ENCODE measurements around the gene GLIS1. TPM values are rescaled to one million over a fixed set of nuclear protein-coding genes. Genes with fewer than 3 reads are reported as not detected.

GLIS1 gene
- total and polyA plus RNA-seq, 2 donors (not counting 3 experiments of a cell fraction or from before 2014, with no cell fraction given): not detected

DNA sequence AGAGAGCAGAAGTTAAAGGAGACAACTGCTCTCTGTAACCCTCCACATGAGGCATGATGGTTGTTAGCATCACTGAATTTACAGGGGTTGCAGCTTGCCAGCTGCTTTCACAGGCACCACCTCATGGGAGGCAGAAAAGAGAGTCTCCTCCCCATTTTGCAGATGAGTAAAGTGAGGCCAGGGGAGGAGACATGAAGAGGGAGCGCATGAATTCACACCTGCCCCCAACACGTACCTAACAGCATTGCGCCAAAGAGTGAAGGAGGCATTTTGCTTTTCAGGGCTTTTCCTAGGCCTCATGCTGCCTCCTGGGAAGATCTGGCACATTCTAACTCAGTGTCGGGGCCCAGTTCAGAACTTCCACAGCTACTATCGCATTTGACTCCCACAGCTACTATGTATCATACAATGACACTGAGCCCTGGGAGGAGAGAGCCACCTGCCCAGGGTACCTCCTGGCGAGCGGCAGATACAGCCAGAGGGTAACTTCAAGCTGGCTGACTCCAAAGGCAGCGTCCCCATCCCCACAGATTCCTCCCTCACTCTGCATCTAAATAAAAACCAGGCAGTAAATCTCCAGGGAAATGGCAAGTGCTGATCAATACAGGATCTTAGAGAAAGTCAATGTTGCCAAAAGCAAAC lies 34.0 kb downstream of the GLIS1 start:
- no peak overlapping the region for H3K4me2 ChIP-seq (ENCODE audit: insufficient read depth, low read length)
- no peak overlapping the region for H3K27ac ChIP-seq (ENCODE audit: insufficient read depth, low read depth, low read length)
- BruUV-seq (replicated peaks): no TSS peak
- TF ChIP-seq FOS (IDR thresholded peaks at IDR 0.05; ENCODE audit: borderline replicate concordance, insufficient read depth, low read length) (no peak), POLR2AphosphoS5 (IDR thresholded peaks at IDR 0.05; ENCODE audit: insufficient read depth, low read depth, low read length) (no peak), MYC (IDR thresholded peaks at IDR 0.05; ENCODE audit: low read depth, low read length) (no peak), JUN (IDR thresholded peaks at IDR 0.05; ENCODE audit: borderline replicate concordance, insufficient read depth, insufficient read length, low read depth) (no peak), POLR2A (IDR thresholded peaks at IDR 0.05; ENCODE audit: low read depth, low read length) (no peak), GATA2 (IDR thresholded peaks at IDR 0.05; ENCODE audit: insufficient read depth, insufficient read length, low read depth, low read length) (no peak), EZH2 (IDR thresholded peaks at IDR 0.05; ENCODE audit: borderline replicate concordance, low read depth, low read length, severe bottlenecking) (no peak)
- TF ChIP-seq, protein P1, sequence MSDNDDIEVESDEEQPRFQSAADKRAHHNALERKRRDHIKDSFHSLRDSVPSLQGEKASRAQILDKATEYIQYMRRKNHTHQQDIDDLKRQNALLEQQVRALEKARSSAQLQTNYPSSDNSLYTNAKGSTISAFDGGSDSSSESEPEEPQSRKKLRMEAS (IDR thresholded peaks at IDR 0.05; ENCODE audit: insufficient read depth, insufficient read length): no peak
- TF ChIP-seq, protein P2, sequence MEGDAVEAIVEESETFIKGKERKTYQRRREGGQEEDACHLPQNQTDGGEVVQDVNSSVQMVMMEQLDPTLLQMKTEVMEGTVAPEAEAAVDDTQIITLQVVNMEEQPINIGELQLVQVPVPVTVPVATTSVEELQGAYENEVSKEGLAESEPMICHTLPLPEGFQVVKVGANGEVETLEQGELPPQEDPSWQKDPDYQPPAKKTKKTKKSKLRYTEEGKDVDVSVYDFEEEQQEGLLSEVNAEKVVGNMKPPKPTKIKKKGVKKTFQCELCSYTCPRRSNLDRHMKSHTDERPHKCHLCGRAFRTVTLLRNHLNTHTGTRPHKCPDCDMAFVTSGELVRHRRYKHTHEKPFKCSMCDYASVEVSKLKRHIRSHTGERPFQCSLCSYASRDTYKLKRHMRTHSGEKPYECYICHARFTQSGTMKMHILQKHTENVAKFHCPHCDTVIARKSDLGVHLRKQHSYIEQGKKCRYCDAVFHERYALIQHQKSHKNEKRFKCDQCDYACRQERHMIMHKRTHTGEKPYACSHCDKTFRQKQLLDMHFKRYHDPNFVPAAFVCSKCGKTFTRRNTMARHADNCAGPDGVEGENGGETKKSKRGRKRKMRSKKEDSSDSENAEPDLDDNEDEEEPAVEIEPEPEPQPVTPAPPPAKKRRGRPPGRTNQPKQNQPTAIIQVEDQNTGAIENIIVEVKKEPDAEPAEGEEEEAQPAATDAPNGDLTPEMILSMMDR (IDR thresholded peaks at IDR 0.05; ENCODE audit: extremely low read depth in 1 of 2, insufficient read depth in 1 of 2, low read depth in 1 of 2, low read length in 2 of 2): no peak
- no peaks in the 10 kb centered on the region for H3K36me3 ChIP-seq (ENCODE audit: control insufficient read depth in 2 of 2, extremely low read depth in 1 of 2, insufficient read depth in 2 of 2, low read length in 2 of 2)
- H3K4me3 ChIP-seq (replicated peaks in 1 of 3; ENCODE audit: insufficient read depth in 1 of 3, low read depth in 1 of 3, low read length in 3 of 3): no peak overlapping the region
- H3K9ac ChIP-seq (replicated peaks; ENCODE audit: extremely low read depth, insufficient read depth, low read length): no peak overlapping the region
- peaks cover 12 to 16% of the 10 kb centered on the region in 2 experiments for H3K27me3 ChIP-seq (ENCODE audit: control insufficient read depth in 2 of 2, insufficient read depth in 2 of 2, low read length in 2 of 2)
- POLR2A ChIA-PET: no interaction called here
- intact Hi-C loops (cut with micrococcal nuclease) (no loop called here), dilution Hi-C loops (cut with MboI; ENCODE audit: extremely low pct_ligation_motif_present, low sequenced_read_pairs) (no loop called here)
- no peaks in the 10 kb centered on the region for H4K20me1 ChIP-seq (replicated peaks; ENCODE audit: control insufficient read depth, extremely low read depth, insufficient read depth, low read length)
- no peaks in the 10 kb centered on the region for H3K79me2 ChIP-seq (ENCODE audit: control insufficient read depth, insufficient read depth, low read length)
- CTCF ChIA-PET: interaction anchor here (1.8 kb wide), 1 partner anchor 11 kb away, joined by 10 read pairs; no protein-coding TSS in a partner anchor
- no peak for FAIRE-seq
- no peaks in the 10 kb centered on the region for H3K9me3 ChIP-seq (replicated peaks; ENCODE audit: control insufficient read depth, insufficient read depth, low read length)
- no peaks in the 10 kb centered on the region for H3K9me1 ChIP-seq (replicated peaks; ENCODE audit: control insufficient read depth, extremely low read depth, insufficient read depth, low read length)
- DNase-seq (ENCODE audit: low read depth, low spot score): no peak
- no peak overlapping the region for H2AFZ ChIP-seq (ENCODE audit: low read depth, low read length)
- H3K4me1 ChIP-seq (ENCODE audit: control insufficient read depth, extremely low read depth, insufficient read depth, low read length): no peaks in the 10 kb centered on the region
